Adipose tissue (tissue), 3 donors: ENCODE results near the gene CNNM3. TPM values are rescaled to one million over a fixed set of nuclear protein-coding genes. Genes with fewer than 3 reads are reported as not detected.
"Not testable (repeated sequence)": the region's sequence is repeated elsewhere in the genome, so short reads cannot be mapped to it uniquely, and the experiment has no call there.

ENCODE experiments used
- H3K27ac ChIP-seq: one replicate; pipeline ENCODE4 v1.5.1; 2013; ENCODE audit warnings: low read depth, low read length
- WGBS, 3 donors: extraction: QIAGEN DNeasy Blood & Tissue Kit; methylation state at CpG; one replicate each; pipeline ENCODE4 v1.1.7; 2013; 5-methylcytosine and 5-hydroxymethylcytosine counted together
- polyA plus RNA-seq, 3 donors: library from polyadenylated mRNA; stranded (reverse); fragments of 200-250 nt; gene quantifications; one replicate each; pipeline ENCODE4 v1.2.3, GENCODE V29; 2013
- donor health status: healthy with polysubstance abuse.
- donor health status: Bipolar disorder and iron deficiency.
- donor health status: healthy.

Gene CNNM3
- polyA plus RNA-seq = 10 to 100 TPM in 1 of 3 donors, 1 to 10 TPM in 2; 3.6 to 17.9 (median 8.3) TPM

DNA sequence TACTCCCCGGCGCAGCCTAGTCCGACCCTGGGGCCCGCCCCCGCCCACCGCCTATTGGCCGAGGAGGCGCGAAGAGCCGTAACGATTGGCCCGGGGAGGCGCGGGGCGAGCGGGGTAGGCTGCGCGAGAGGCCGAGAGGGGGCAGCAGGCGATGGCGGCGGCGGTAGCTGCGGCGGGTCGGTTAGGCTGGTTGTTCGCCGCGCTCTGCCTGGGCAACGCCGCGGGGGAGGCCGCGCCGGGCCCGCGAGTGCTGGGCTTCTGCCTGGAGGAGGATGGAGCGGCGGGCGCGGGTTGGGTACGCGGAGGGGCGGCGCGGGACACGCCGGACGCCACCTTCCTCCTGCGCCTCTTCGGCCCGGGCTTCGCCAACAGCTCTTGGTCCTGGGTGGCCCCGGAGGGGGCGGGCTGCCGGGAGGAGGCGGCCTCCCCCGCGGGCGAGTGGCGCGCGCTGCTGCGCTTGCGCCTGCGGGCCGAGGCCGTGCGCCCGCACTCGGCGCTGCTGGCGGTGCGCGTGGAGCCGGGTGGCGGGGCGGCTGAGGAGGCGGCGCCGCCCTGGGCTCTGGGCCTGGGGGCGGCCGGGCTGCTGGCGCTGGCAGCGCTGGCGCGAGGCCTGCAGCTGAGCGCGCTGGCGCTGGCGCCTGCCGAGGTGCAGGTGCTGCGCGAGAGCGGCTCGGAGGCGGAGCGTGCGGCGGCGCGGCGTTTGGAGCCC, at the start of gene CNNM3:
TSS of gene CNNM3 (plus strand) at position 142 of the 709 bp plus-strand sequence. CDS start at position 152, 10 bp downstream.
- H3K27ac ChIP-seq = no peak within 1 kb of the TSS
- 0% methylated on average over 55 to 101 of the region's 103 CpGs for WGBS, 3 donors

DNA sequence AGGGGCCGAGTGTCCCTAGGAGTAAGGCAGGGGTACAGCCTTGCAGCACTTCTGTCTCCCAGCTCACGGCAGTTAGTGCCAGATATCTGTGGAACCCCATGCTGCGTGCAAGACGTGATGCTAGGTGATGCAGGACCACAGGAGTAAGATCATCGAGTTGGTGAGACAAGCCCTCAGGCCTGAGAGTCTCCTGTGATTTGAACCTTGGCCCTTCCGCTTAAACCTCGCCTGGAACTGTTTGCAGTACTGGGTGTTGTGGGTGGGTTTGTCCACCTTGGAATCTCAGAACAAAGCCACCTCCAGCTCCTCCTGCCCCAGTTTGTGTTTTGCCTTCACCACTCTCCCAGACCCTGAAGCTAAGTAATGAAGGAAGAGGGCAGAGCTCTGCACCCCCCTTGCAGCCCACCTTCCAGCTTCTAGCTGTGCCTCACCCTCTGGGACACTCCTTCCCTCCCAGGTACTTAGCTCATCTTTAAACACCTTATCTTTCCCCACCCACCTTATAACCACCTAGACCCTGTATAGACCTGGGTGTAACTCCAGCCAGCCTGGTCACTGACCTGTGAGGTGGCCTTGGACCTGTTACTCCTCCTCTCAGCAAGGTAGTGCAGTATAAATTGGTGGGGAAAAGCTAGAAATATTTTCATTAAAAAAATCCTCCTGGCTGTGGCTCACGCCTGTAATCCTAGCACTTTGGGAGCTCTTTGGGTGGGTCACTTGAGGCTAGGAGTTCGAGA, 48.8 kb upstream of the CNNM3 start:
- WGBS, 3 donors = 90 to 94% (median 90%) methylated on average over 9 of the region's 9 CpGs
- H3K27ac ChIP-seq = no peak overlapping the region

GRCh38 chr2:96768083-96768561, 47.9 kb upstream of the CNNM3 start:
- WGBS, 3 donors = 73 to 87% (median 74%) methylated on average over 8 of the region's 8 CpGs
- no peak overlapping the region for H3K27ac ChIP-seq

DNA sequence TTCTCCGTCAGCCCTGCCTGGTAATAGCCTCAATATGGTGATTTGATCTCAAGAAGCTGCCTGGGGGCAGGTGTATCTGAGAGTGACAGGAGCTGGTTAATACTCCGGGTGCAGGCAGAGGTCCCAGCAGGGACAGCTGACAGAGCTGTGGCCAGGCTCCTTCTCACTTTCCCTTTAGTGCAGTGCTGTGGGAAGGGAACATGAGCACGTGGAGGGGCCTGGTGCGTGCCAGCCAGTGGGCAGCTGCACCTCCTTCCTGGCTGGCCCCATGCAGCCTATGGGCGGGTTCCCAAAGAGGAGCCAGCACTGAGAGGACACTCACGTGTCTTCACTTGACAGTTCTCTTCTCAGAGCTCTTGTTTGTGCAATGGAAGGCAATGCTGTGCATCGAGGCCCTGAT, 46.3 kb upstream of the CNNM3 start:
- WGBS, 3 donors = 52 to 70% (median 53%) methylated on average over 7 of the region's 7 CpGs
- H3K27ac ChIP-seq = no peak overlapping the region

DNA sequence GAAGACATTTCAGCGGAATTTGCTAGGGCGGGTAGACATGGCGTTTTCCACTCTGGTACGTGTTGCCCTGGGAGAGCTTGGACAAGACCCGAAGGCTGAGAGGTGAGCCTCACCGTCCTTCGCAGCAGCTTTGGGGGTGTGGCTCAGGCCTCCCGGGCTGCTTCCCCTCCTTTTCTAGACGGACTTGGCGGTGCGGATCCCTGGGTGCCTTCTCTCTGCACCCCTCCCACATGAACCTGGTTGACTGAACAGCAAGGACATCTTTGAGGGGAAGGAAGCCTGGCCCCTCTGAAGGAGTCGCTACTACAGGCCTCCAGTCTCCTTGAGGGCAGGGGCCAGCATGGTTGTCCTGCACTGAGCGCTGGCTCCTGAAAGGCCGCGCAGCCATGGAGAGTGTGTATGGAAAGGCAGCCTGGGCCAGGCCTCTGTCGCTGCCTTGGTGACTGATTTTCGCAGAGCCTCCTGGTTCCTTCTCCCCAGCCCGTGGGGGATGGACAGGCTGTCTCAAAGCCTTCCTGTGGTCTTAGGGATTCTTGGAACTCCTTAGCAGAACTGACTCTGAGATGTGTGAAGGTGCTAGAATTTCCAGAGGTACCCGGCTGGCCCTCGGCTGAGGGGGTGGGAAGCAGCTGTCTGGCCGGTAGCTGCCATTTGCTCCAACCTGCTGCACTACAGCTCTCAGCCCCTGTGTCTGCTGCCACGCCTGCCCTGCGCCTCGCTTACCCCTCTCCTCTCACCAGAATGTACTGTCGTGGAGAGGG, 45.4 kb upstream of the CNNM3 start:
- H3K27ac ChIP-seq = no peak overlapping the region
- 89 to 92% (median 90%) methylated on average over 25 of the region's 25 CpGs for WGBS, 3 donors

DNA sequence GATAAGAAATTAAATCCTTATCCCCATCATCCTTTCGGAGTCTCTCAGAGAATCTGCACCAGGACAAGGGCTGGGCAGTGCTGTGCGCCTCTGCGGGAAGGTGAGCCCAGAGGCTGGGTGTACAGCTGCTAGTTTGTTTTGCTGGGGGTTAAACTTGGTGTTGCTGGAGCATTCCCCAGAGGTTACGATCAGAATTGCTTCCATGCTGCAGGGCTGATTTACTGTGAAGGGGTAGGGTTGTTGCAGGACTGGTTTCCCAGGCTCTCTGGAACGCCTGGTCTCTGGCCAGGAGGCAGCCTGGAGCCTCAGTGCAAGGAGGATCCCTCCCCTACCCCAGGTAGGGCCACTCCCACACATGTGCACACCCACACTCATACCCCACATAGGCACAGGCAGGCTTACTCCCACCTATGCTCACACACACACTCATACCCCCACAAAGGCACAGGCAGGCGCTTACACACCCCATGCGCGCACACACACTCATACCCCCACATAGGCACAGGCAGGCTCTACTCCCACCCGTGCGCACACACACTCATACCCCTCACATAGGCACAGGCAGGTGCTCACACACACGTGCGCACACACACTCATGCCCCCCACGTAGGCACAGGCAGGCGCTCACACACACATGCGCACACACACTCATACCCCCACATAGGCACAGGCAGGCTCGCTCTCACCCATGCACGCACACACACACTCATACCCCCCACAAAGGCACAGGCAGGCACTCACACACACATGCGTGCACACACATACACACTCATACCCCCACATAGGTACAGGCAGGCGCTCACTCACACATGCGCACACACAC, 44.1 kb upstream of the CNNM3 start:
- 85 to 95% (median 90%) methylated on average over 19 to 20 of the region's 20 CpGs for WGBS, 3 donors

DNA sequence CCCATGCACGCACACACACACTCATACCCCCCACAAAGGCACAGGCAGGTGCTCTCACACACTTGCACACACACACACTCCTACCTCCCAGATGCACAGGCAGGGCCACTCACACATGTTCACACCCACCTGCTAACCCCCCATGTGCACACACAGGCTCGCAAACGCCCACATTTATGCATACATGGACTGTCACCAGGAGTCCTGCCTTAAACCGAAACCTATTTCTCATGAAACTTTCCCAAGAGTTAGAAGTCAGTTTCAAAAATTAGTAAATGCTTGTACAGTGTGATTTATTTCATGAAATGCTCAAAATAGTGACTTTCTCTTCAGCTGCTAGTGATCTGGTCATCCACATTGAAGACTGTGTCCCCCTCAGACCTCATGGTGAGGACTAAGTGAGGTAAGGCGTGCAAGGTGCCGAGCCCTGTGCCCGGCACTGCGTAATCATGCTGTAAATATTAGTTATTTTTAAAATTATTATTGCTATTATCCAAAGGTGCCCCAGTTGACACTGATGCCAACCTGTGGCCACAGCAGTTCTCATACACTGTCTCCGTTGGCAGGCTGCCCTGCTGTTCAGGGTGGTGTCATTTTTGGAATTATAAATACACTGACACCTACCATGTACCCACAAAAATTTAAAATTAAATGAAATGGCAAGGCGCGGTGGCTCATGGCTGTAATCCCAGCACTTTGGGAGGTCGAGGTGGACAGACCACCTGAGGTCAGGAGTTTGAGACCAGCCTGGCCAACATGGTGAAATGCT, 43.0 kb upstream of the CNNM3 start:
- 92 to 93% (median 93%) methylated on average over 12 of the region's 12 CpGs for WGBS, 3 donors
- no peak overlapping the region for H3K27ac ChIP-seq

More for the DNA sequence above, 44.1 kb upstream of the CNNM3 start:
- no peak overlapping the region for H3K27ac ChIP-seq

DNA sequence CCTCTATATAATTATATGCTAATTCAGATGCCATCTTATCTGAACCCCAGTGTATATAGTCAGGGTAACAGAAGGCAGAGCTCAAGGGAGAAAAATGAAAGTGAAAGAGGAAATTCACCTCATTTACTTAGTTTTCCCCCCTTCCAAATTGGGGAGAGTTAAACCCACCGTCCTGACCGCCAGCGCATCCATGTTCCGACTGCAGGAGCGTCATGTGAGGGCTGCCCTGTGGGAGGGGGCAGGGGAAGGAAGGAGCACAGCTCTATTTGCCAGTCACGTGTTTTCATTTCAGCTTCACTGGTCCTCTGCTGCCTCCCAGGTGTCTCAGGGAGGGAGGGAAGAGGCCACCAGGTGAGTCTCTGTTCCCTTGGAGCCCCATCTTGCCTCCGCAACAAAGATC, 42.1 kb upstream of the CNNM3 start:
- no peak overlapping the region for H3K27ac ChIP-seq
- 59 to 78% (median 63%) methylated on average over 7 of the region's 7 CpGs for WGBS, 3 donors

DNA sequence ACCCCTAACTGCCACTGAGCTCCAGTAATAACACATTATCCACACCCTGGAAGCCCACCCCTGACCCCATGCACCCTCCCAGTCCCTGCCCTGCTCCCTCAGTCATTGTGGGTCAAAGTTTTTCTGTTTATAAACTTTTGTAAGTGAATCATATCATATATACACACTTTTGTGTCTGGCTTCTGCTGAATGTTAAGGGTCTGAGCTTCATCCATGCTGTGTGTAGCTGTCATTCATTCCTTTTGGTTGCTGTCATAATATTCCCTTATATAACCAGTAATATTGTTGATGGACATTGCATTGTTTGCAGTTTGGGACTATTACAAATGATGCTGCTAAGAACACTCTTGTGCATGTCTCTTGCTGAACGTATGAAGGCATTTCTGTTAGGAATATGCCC, 40.9 kb upstream of the CNNM3 start:
- 0 to 41% (median 37%) methylated on average over 1 of the region's 1 CpG for whole genome bisulfite sequencing, 3 donors
- H3K27ac ChIP-seq = no peak overlapping the region

DNA sequence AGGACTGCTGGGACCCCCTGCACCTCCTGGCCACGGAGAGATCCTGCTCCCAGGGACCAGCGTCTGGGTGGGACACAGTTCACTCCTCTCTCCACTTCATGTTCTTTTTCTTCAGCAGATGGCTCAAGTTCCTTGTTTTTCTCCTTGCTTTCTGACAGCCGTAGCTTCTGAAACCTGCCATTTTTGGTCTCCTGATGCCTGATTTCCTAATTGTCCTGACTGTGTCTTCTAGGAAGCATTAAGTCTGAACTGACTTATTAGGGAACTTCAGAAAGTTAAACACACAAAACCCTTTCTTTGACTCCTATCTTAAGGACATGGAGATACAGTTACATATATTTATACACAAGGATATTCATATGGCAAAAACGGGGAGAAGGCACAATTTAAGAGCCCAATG, 32.7 kb upstream of the CNNM3 start:
- WGBS, 3 donors = 68 to 85% (median 69%) methylated on average over 4 of the region's 4 CpGs
- H3K27ac ChIP-seq = no peak overlapping the region

DNA sequence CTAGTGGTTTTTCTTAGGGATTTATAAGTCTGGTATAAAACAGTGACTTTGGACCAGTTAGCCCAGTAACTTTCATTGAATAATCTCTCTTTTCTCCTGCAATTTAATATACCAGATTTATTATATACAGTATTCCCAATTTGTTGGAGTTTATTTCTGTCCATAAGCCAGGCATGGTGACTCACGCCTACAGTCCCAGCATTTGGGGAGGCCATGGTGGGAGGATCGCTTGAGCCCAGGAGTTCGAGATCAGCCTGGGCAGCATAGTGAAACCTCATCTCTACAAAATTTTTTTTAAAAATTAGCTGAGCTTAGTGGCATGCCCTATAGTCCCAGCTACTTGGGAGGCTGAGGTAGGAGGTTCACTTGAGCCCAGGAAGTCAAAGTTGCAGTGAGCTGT, 28.7 kb upstream of the CNNM3 start:
- H3K27ac ChIP-seq = no peak overlapping the region
- WGBS, 3 donors = 90 to 97% (median 90%) methylated on average over 3 of the region's 3 CpGs

GRCh38 chr2:96788442-96789244, 27.4 kb upstream of the CNNM3 start:
- H3K27ac ChIP-seq = no peak overlapping the region
- WGBS, 3 donors = 66 to 78% (median 71%) methylated on average over 17 of the region's 17 CpGs

DNA sequence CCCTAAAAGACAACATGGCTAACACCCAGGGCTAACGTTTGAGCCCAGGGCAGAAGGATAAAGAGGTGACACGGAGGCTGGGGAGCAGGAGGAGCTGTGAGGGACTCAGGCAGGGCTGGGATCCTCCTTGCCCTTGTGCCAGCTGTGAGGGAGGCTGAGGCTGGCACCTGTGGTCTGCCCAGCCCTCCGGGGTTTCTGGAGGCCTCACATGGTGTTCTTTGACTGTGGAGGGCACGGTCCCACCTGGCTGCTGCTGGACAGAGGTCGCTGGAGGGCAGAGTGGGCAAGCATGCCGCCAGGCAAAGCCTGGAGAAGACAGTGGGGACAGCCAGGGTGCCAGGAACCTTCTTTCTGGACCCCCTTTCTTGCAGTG, 26.8 kb upstream of the CNNM3 start:
- H3K27ac ChIP-seq = no peak overlapping the region
- 86 to 92% (median 90%) methylated on average over 6 of the region's 6 CpGs for WGBS, 3 donors

- 83 to 90% (median 87%) methylated on average over 16 to 17 of the region's 17 CpGs for WGBS, 3 donors
- no peak overlapping the region for H3K27ac ChIP-seq
These were observed 23.0 kb upstream of the CNNM3 start for GRCh38 chr2:96792772-96793749.

DNA sequence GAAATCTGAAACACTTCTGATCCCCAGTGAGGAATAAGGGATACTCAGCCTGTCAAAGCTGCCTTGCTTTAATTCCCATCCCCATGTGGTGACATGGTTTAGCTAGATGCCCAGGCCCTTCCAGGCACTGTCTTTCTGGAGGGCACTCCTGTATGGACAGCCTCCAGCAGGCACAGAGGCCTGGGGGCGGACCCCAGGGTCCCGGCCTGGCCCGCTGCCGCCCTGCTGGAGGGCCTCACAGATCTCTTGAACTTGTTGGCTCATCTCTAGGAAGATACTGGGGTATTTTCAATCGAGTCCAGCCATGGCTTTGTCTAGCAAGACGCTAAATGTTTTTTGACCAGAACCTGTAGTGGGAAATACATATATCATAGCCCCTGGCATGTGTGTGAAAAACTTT, 21.0 kb upstream of the CNNM3 start:
- 93 to 98% (median 96%) methylated on average over 6 of the region's 6 CpGs for WGBS, 3 donors

GRCh38 chr2:96796497-96796896, 19.6 kb upstream of the CNNM3 start:
- not testable (repeated sequence) for H3K27ac ChIP-seq
- WGBS, 3 donors = 88 to 97% (median 89%) methylated on average over 6 of the region's 6 CpGs

More for the DNA sequence above, 21.0 kb upstream of the CNNM3 start:
- H3K27ac ChIP-seq = no peak overlapping the region
